ENCODE results near the gene CHAD.
"Not testable (repeated sequence)": the region's sequence is repeated elsewhere in the genome, so short reads cannot be mapped to it uniquely, and the experiment has no call there.

CHAD gene

DNA sequence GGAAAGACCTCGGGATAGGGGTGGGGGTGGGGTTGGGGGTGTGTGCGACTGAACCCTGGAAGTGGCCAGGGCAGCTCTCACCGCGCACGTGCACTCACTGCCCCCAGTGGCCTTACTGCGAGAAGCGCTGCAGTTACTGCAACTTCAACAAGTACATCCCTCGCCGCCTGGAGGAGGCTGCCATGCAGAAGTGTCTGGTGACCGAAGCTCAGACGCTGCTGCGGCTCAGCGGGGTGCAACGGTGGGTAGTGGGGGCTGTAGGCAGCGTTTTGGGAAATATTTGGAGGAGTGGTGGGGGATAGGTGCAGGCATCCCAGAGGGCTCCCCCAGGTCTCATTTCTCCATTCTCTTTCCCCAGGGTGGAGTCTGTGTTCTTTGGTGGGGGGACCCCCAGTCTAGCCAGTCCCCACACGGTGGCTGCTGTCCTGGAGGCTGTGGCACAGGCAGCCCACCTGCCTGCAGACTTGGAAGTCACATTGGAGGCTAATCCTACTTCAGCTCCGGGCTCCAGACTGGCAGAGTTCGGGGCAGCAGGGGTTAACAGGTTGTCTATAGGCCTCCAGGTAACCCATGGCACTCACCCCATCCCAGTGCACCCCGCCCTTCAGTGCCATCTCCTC, 11.0 kb upstream of the CHAD start:
- TF ChIP-seq, protein P1, sequence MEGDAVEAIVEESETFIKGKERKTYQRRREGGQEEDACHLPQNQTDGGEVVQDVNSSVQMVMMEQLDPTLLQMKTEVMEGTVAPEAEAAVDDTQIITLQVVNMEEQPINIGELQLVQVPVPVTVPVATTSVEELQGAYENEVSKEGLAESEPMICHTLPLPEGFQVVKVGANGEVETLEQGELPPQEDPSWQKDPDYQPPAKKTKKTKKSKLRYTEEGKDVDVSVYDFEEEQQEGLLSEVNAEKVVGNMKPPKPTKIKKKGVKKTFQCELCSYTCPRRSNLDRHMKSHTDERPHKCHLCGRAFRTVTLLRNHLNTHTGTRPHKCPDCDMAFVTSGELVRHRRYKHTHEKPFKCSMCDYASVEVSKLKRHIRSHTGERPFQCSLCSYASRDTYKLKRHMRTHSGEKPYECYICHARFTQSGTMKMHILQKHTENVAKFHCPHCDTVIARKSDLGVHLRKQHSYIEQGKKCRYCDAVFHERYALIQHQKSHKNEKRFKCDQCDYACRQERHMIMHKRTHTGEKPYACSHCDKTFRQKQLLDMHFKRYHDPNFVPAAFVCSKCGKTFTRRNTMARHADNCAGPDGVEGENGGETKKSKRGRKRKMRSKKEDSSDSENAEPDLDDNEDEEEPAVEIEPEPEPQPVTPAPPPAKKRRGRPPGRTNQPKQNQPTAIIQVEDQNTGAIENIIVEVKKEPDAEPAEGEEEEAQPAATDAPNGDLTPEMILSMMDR (IDR thresholded peaks at IDR 0.05; ENCODE audit: insufficient read depth, low read depth, low read length, missing control alignments) = peak; percentile 60
- DNase-seq (ENCODE audit: low read depth) = peak; percentile 72
- H3K4me3 ChIP-seq (ENCODE audit: low read length) = peak overlapping the region; percentile 89

DNA sequence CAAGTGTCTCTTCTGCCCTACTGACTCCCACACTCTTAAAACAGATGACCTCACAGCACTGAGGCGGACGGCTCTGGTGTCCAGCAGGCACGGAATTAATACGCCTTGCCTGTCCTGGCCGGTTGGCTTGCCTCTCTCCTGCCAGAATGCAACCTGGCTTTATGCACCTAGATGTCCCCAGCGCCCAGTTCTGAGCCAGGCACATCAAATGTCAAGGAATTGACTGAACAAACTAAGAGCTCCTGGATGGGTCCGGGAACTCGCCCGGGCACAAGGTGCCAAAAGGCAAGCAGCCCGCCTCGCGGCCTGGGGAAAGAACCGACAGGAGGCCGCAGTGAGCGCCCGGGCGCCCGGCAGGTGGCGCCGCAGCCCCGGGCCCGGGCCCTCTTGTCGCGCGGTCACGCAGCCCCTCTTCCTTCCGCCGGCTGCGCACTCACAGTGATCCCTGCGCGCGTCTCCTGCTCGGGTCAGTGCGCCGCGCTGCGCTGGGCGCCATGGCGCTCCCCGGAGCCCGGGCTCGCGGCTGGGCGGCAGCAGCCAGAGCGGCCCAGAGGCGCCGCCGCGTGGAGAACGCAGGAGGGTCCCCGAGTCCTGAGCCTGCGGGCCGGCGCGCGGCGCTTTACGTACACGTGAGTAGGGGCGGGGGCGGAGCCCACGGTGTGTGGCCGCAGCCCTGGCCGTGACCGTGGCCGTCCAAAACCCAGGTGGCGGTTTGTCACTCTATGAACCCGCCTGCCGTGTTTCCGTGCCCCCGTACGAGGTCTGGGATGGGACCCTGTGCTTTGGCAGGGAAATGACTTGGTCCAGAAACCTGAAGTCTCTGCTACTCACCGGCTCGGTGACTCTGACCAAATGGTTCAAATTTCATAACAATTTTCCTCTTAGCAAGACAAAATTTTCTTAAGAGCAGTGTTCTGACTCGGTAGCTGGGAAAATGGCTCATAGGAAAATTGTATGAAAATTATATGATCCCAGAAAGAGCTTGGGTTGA, 10.0 kb upstream of the CHAD start, which contains the start of gene RSAD1:
Gene RSAD1, plus strand, starts transcription at position 470 of the 991 bp plus-strand sequence. Its CDS starts 25 bp downstream, at position 495.
- peak; percentile 86 for DNase-seq (ENCODE audit: low read depth)
- peak within 1 kb of the TSS; percentile 89 for H3K4me3 ChIP-seq (ENCODE audit: low read length)
- TF ChIP-seq, protein P1 (IDR thresholded peaks at IDR 0.05; ENCODE audit: insufficient read depth, low read depth, low read length, missing control alignments) = peak; percentile 42

DNA sequence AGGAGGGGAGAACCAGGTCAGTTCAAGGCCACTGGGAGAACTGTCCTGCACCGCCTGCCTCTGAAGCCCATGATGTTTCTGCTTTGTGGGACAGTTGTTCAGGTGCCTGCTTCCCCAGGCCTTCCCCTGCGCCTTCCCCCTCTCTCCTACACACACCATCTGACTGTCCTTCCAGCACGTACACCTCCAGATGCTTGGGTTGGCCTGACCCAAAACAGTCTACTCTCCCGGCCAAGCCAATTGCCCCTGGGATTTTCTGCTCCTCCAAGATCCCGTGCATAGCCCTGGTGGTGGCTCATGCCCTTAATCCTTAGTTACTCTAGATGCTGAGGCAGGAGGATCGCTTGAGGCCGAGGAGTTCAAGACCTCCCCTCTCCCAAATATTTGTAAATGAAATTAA, 9.3 kb upstream of the CHAD start:
- H3K4me3 ChIP-seq (ENCODE audit: low read length) = no peak overlapping the region
- DNase-seq (ENCODE audit: low read depth) = no peak
- TF ChIP-seq, protein P1 (IDR thresholded peaks at IDR 0.05; ENCODE audit: insufficient read depth, low read depth, low read length, missing control alignments) = no peak

DNA sequence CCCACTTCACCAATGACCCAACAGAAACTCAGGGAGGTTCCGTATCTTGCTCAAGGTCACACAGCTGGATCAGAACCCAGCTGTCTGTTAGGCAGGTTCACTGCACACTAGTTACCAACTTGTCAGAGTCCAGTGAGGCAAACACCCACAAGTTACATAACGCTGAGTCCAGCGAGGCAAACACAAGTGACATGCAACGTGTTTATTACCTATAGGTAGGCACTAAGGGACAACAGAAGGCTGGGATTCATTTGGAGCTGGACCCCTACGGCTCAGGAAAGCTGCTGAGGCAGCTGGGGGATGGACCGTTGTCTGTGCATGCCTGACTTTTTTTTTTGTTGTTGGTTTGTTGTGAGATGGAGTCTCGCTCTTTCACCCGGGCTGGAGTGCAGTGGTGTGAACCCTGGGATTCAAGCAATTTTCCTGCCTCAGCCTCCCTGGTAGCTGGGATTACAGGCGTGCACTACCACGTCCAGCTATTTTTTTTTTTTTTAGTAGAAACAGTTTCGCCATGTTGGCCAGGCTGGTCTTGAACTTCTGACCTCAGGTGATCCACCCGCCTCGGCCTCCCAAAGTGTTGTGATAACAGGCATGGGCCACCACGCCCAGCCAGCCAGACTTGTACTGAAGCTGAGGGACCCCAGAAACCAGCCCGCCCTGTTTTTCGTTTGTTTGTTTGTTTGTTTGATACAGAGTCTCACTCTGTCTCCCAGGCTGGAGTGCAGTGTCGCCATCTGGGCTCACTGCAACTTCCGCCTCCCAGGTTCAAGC, 8.1 kb upstream of the CHAD start:
- TF ChIP-seq, protein P1 (IDR thresholded peaks at IDR 0.05; ENCODE audit: insufficient read depth, low read depth, low read length, missing control alignments) = no peak
- DNase-seq (ENCODE audit: low read depth) = no peak

DNA sequence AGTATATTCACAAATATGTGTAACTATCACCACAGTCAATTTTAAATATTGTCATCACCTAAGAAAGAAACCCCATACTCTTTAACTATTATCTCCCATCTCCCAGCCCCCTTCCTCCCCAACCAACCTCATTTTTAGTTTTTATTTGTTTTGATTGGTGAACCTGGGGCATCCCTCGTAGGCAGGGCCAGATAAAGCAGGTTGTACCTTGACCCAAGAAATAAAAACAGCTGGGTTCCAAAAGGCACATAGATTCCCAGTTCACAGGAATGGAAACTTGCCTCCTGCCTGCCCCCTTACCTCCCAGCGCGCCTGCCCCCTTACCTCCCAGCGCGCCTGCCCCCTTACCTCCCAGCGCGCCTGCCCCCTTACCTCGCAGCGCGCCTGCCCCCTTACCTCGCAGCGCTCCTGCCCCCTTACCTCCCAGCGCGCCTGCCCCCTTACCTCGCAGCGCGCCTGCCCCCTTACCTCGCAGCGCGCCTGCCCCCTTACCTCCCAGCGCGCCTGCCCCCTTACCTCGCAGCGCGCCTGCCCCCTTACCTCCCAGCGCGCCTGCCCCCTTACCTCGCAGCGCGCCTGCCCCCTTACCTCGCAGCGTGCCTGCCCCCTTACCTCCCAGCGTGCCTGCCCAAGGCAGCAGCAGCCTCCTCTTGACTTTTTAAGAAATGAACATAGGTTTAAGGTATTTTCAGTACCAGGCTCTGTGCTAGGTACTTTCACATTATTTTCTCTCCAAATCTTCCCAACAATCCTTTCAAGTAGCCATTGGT, 7.3 kb upstream of the CHAD start:
- H3K4me3 ChIP-seq (ENCODE audit: low read length); DNase-seq (ENCODE audit: low read depth): not testable (repeated sequence)

More for the DNA sequence above, 8.1 kb upstream of the CHAD start:
- H3K4me3 ChIP-seq (ENCODE audit: low read length) = no peak overlapping the region

DNA sequence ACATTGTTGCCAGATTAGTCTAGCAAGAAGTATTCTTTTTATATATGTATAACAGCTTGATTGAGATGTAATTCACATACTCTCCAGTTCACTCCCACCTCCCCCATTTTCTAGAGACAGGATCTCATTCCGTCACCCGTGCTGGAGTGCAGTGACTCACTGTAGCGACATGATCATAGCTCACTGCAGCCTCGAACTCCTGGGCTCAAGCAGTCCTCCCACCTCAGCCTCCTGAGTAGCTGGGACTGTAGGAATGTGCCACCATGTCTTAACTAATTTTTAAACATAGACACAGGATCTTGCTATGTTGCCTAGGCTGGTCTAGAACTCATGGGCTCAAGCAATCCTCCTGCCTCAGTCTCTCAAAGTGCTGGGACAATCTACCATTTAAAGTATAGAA, 6.7 kb upstream of the CHAD start:
- no peak for DNase-seq (ENCODE audit: low read depth)
- TF ChIP-seq, protein P1 (IDR thresholded peaks at IDR 0.05; ENCODE audit: insufficient read depth, low read depth, low read length, missing control alignments) = no peak
- H3K4me3 ChIP-seq (ENCODE audit: low read length) = no peak overlapping the region

Measured in epithelial cell of esophagus (primary cell).